ENCODE measurements around the gene OTULIN.

Gene OTULIN

DNA sequence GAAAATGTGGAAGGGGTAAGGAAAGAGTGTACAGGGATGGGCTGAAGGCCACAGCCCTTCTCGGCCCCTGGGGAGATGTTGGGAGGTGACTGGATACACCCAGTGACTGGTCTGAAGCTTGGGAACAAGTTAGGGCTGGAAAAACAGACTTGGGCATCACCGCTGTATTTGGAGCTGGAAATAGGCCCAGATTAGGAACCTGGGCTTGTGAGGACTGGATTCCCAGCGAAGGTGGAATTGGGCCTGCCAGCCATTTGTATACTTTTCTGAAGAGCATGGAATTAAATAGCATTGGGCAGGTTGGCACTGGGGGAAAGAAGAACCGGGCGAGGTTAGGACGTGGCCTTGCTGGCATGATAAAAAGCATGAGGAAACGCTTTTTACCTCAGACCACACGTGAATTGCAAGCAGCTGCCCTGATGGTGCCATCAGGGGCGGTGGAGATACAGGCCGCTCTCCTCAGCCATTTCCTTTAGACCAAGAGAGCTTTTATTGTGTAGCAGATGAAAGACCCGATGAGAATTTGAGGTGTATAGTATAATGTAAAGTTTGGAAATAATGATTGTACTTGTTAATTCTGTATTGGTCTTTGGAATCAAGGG, 37.8 kb downstream of the OTULIN start:
- no peaks in the 10 kb centered on the region for H3K9me3 ChIP-seq (ENCODE audit: insufficient read depth, low read length, severe bottlenecking)
- no peak for TF ChIP-seq EZH2 (IDR thresholded peaks at IDR 0.05; ENCODE audit: borderline replicate concordance, low read depth, low read length, severe bottlenecking)
- TF ChIP-seq, protein P1, sequence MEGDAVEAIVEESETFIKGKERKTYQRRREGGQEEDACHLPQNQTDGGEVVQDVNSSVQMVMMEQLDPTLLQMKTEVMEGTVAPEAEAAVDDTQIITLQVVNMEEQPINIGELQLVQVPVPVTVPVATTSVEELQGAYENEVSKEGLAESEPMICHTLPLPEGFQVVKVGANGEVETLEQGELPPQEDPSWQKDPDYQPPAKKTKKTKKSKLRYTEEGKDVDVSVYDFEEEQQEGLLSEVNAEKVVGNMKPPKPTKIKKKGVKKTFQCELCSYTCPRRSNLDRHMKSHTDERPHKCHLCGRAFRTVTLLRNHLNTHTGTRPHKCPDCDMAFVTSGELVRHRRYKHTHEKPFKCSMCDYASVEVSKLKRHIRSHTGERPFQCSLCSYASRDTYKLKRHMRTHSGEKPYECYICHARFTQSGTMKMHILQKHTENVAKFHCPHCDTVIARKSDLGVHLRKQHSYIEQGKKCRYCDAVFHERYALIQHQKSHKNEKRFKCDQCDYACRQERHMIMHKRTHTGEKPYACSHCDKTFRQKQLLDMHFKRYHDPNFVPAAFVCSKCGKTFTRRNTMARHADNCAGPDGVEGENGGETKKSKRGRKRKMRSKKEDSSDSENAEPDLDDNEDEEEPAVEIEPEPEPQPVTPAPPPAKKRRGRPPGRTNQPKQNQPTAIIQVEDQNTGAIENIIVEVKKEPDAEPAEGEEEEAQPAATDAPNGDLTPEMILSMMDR (IDR thresholded peaks at IDR 0.05; ENCODE audit: borderline replicate concordance, extremely low read depth, low read length, poor library complexity, severe bottlenecking) = no peak
- H3K79me2 ChIP-seq (ENCODE audit: insufficient read depth, low read length) = no peaks in the 10 kb centered on the region
- ATAC-seq (ENCODE audit: insufficient read depth, low read depth) (no peak), DNase-seq (no peak)
- H3K36me3 ChIP-seq (ENCODE audit: insufficient read depth, low read length) = peaks cover 79% of the 10 kb centered on the region
- H2AFZ ChIP-seq (ENCODE audit: low read depth, low read length) = no peak overlapping the region
- no peak overlapping the region for H3K27ac ChIP-seq (ENCODE audit: low read length)
- H4K20me1 ChIP-seq (ENCODE audit: insufficient read depth, low read length) = peaks cover 21% of the 10 kb centered on the region
- no peaks in the 10 kb centered on the region for H3K27me3 ChIP-seq (ENCODE audit: insufficient read depth, low read length, poor library complexity)
- peaks cover 21% of the 10 kb centered on the region for H3K4me1 ChIP-seq (ENCODE audit: insufficient read depth, low read length)
- H3K4me2 ChIP-seq (ENCODE audit: insufficient read depth, low read length) = no peak overlapping the region
- H3K9ac ChIP-seq (ENCODE audit: low read depth, low read length) = no peak overlapping the region
- H3K4me3 ChIP-seq (ENCODE audit: low read depth in 1 of 2, low read length in 2 of 2) = no peak overlapping the region

DNA sequence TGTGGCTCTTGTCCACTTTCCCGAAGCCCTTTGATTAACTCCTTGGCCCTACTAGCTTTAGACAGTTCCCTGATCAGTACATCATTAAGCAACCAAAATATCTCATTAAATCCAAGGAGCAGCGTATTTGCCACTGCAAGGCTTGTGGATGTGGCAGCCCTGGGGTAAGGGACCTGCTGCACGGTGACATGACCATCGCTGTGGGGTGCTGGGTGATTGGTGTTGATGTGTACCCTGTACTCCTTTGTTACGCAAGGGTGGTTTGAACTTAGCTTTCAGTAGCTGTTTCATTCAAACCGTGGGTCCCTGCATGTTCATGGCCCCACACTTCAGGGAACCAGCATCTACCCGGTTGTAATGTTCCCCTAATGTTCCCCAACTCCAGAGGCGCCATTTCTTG, 41.0 kb downstream of the OTULIN start:
- no peak for ATAC-seq (ENCODE audit: insufficient read depth, low read depth)
- Histone ChIP-seq H3K9ac (ENCODE audit: low read depth, low read length) (no peak overlapping the region), H3K4me3 (ENCODE audit: low read depth in 1 of 2, low read length in 2 of 2) (no peak overlapping the region), H2AFZ (ENCODE audit: low read depth, low read length) (no peak overlapping the region), H3K36me3 (ENCODE audit: insufficient read depth, low read length) (peaks cover 85% of the 10 kb centered on the region), H3K9me3 (ENCODE audit: insufficient read depth, low read length, severe bottlenecking) (no peaks in the 10 kb centered on the region), H3K27me3 (ENCODE audit: insufficient read depth, low read length, poor library complexity) (no peaks in the 10 kb centered on the region), H4K20me1 (ENCODE audit: insufficient read depth, low read length) (peaks cover 15% of the 10 kb centered on the region), H3K4me2 (ENCODE audit: insufficient read depth, low read length) (no peak overlapping the region), H3K4me1 (ENCODE audit: insufficient read depth, low read length) (peaks cover 28% of the 10 kb centered on the region), H3K27ac (ENCODE audit: low read length) (peak overlapping the region; percentile 87; the same call in 1 of the 2 replicates), H3K79me2 (ENCODE audit: insufficient read depth, low read length) (no peaks in the 10 kb centered on the region)
- TF ChIP-seq, protein P1 (IDR thresholded peaks at IDR 0.05; ENCODE audit: borderline replicate concordance, extremely low read depth, low read length, poor library complexity, severe bottlenecking) = no peak
- TF ChIP-seq EZH2 (IDR thresholded peaks at IDR 0.05; ENCODE audit: borderline replicate concordance, low read depth, low read length, severe bottlenecking) = no peak
- no peak for DNase-seq

DNA sequence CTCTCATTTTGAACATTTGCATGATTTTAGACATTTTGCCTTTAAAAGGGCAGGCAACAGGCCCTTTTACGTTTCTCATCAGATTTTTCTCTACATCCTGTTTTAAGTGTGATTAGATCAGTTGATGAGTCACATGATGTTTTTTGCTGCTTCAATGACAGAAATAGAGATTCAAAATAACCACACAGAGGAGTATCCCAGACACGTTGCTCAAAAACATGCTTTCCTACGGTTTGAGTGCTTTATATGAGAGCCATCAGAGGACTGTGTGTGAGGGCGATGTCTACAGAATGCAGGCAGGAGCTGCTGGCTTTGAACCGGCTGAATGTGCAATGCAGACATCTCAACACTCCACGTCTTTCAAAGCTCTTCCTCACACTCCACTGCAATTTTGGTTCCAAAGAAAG, 42.1 kb downstream of the OTULIN start:
- Histone ChIP-seq H3K27me3 (ENCODE audit: insufficient read depth, low read length, poor library complexity) (no peaks in the 10 kb centered on the region), H3K27ac (ENCODE audit: low read length) (peak overlapping the region; percentile 87), H3K4me1 (ENCODE audit: insufficient read depth, low read length) (peaks cover 28% of the 10 kb centered on the region), H3K79me2 (ENCODE audit: insufficient read depth, low read length) (no peaks in the 10 kb centered on the region), H2AFZ (ENCODE audit: low read depth, low read length) (0 out of 2 replicates have a peak overlapping the region, but pooled peaks have one; percentile 48), H3K4me2 (ENCODE audit: insufficient read depth, low read length) (peak overlapping the region; percentile 37), H3K4me3 (ENCODE audit: low read depth in 1 of 2, low read length in 2 of 2) (no peak overlapping the region), H3K9ac (ENCODE audit: low read depth, low read length) (peak overlapping the region; percentile 21; the same call in 1 of the 2 replicates), H4K20me1 (ENCODE audit: insufficient read depth, low read length) (peaks cover 16% of the 10 kb centered on the region), H3K36me3 (ENCODE audit: insufficient read depth, low read length) (peaks cover 86% of the 10 kb centered on the region), H3K9me3 (ENCODE audit: insufficient read depth, low read length, severe bottlenecking) (no peaks in the 10 kb centered on the region)
- ATAC-seq (ENCODE audit: insufficient read depth, low read depth) = peak; percentile 76
- DNase-seq = no peak
- TF ChIP-seq, protein P1 (IDR thresholded peaks at IDR 0.05; ENCODE audit: borderline replicate concordance, extremely low read depth, low read length, poor library complexity, severe bottlenecking) = no peak
- TF ChIP-seq EZH2 (IDR thresholded peaks at IDR 0.05; ENCODE audit: borderline replicate concordance, low read depth, low read length, severe bottlenecking) = no peak

Measured in DND-41 (cell line).